ENCODE results near the gene MOB3A. TPM values are rescaled to one million over a fixed set of nuclear protein-coding genes. Genes with fewer than 3 reads are reported as not detected.

The MOB3A gene
- total and polyA plus RNA-seq, 4 donors: 17.7 to 86.6 (median 45.0) TPM

DNA sequence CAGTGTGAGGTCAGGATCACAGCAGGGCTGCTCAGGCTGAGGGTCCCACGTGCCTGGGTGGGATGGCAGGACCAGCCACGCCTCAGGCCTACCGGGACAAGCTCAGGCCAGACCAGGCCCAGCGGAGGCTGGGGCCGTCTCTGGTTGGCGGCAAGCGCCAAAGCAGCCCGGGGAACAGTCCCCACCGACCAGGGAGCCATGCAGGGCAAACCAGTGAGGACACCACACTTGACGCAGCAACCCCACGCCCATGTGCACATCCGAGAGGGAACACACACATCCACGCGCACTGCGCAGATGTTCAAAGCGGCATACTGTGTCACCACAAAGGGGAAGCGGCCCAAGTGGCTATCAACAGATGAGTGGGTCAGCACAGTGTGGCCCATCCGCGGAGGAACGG is 15.8 kb upstream of the MOB3A start:
- Histone ChIP-seq H3K4me3 (no peak overlapping the region), H3K27ac (ENCODE audit: low read depth in 1 of 2, low read length in 1 of 2) (no peak overlapping the region), H3K9me3 (ENCODE audit: control insufficient read depth in 4 of 4, insufficient read depth in 3 of 4, low read length in 3 of 4) (no peaks in the 10 kb centered on the region), H3K4me1 (ENCODE audit: control insufficient read depth in 5 of 5, insufficient read depth in 5 of 5, low read length in 5 of 5) (no peaks in the 10 kb centered on the region), H3K36me3 (ENCODE audit: control insufficient read depth in 4 of 4, insufficient read depth in 4 of 4, low read length in 4 of 4) (peaks cover 17 to 88% (median 37%) of the 10 kb centered on the region in 4 donors), H3K27me3 (ENCODE audit: control insufficient read depth in 3 of 3, insufficient read depth in 3 of 3, low read length in 2 of 3) (no peaks in the 10 kb centered on the region), H3K9ac (ENCODE audit: insufficient read depth in 1 of 2, low read length in 2 of 2) (no peak overlapping the region)
- TF ChIP-seq, protein P1, sequence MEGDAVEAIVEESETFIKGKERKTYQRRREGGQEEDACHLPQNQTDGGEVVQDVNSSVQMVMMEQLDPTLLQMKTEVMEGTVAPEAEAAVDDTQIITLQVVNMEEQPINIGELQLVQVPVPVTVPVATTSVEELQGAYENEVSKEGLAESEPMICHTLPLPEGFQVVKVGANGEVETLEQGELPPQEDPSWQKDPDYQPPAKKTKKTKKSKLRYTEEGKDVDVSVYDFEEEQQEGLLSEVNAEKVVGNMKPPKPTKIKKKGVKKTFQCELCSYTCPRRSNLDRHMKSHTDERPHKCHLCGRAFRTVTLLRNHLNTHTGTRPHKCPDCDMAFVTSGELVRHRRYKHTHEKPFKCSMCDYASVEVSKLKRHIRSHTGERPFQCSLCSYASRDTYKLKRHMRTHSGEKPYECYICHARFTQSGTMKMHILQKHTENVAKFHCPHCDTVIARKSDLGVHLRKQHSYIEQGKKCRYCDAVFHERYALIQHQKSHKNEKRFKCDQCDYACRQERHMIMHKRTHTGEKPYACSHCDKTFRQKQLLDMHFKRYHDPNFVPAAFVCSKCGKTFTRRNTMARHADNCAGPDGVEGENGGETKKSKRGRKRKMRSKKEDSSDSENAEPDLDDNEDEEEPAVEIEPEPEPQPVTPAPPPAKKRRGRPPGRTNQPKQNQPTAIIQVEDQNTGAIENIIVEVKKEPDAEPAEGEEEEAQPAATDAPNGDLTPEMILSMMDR (IDR thresholded peaks at IDR 0.05; ENCODE audit: control extremely low read depth, extremely low read depth): no peak
- WGBS, 2 donors: 93 to 95% methylated on average over 20 of the region's 20 CpGs
- no peak for ATAC-seq (ENCODE audit: insufficient read depth, low FRiP score)
- no peak for DNase-seq

DNA sequence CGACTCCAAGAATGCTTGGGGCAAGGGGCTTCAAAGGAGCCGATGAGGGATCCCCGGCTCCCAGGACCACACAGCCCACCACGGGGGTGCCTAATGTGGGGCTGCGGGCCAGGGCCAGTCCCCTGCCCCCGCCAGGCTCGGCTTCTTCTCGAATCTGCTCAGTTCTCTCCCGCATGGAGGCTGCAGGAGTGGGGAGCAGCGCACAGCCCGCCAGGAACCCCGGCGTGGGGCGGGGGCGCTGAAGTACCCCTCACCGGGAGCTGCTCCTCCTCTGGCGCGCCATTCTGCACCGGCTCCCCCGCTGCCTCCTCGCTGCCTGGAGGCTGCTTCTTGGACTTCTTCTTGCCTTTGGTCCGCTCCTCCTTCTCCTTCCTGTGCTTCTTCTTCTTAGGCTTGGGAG is 15.3 kb upstream of the MOB3A start:
- Histone ChIP-seq H3K4me3 (no peak overlapping the region), H3K4me1 (ENCODE audit: control insufficient read depth in 5 of 5, insufficient read depth in 5 of 5, low read length in 5 of 5) (no peaks in the 10 kb centered on the region), H3K9ac (ENCODE audit: insufficient read depth in 1 of 2, low read length in 2 of 2) (no peak overlapping the region), H3K36me3 (ENCODE audit: control insufficient read depth in 4 of 4, insufficient read depth in 4 of 4, low read length in 4 of 4) (peaks cover 17 to 87% (median 34%) of the 10 kb centered on the region in 4 donors), H3K27me3 (ENCODE audit: control insufficient read depth in 3 of 3, insufficient read depth in 3 of 3, low read length in 2 of 3) (no peaks in the 10 kb centered on the region), H3K27ac (ENCODE audit: low read depth in 1 of 2, low read length in 1 of 2) (no peak overlapping the region), H3K9me3 (ENCODE audit: control insufficient read depth in 4 of 4, insufficient read depth in 3 of 4, low read length in 3 of 4) (no peaks in the 10 kb centered on the region)
- ATAC-seq (ENCODE audit: insufficient read depth, low FRiP score) (no peak), DNase-seq (no peak)
- 95 to 98% methylated on average over 17 to 22 of the region's 22 CpGs for WGBS, 2 donors
- TF ChIP-seq, protein P1 (IDR thresholded peaks at IDR 0.05; ENCODE audit: control extremely low read depth, extremely low read depth): no peak

- no peak for DNase-seq
- H3K9ac ChIP-seq (ENCODE audit: insufficient read depth in 1 of 2, low read length in 2 of 2): no peak overlapping the region
- TF ChIP-seq, protein P1 (IDR thresholded peaks at IDR 0.05; ENCODE audit: control extremely low read depth, extremely low read depth): no peak
- H3K4me3 ChIP-seq: no peak overlapping the region
- H3K4me1 ChIP-seq (ENCODE audit: control insufficient read depth in 5 of 5, insufficient read depth in 5 of 5, low read length in 5 of 5): no peaks in the 10 kb centered on the region
- WGBS, 2 donors: 95 to 98% methylated on average over 12 to 13 of the region's 13 CpGs
- ATAC-seq (ENCODE audit: insufficient read depth, low FRiP score): no peak
- H3K36me3 ChIP-seq (ENCODE audit: control insufficient read depth in 4 of 4, insufficient read depth in 4 of 4, low read length in 4 of 4): peaks cover 14 to 84% (median 36%) of the 10 kb centered on the region in 4 donors
- H3K27me3 ChIP-seq (ENCODE audit: control insufficient read depth in 3 of 3, insufficient read depth in 3 of 3, low read length in 2 of 3): no peaks in the 10 kb centered on the region
- no peak overlapping the region for H3K27ac ChIP-seq (ENCODE audit: low read depth in 1 of 2, low read length in 1 of 2)
- H3K9me3 ChIP-seq (ENCODE audit: control insufficient read depth in 4 of 4, insufficient read depth in 3 of 4, low read length in 3 of 4): no peaks in the 10 kb centered on the region
Observed at GRCh38 chr19:2110822-2111221, 14.7 kb upstream of the MOB3A start.
